TTC549 (cell line): Measurements from ENCODE around the gene CCL22.
"Not testable (repeated sequence)": the region's sequence is repeated elsewhere in the genome, so short reads cannot be mapped to it uniquely, and the experiment has no call there.

Source experiments
- FAIRE-seq: peaks from 2 replicates; lab custom pipeline; 2012; peaks lifted over from hg19 to GRCh38; lab: Jason Lieb, UNC

CCL22 gene

GRCh38 chr16:57358527-57359095 lies at the start of gene CCL22:
Gene CCL22, plus strand, starts transcription at chr16:57358783. Its CDS starts 34 bp downstream, at chr16:57358817.
- FAIRE-seq: no peak

- no peak for FAIRE-seq
Observed at GRCh38 chr16:57310801-57311200, 47.8 kb upstream of the CCL22 start.

- FAIRE-seq: no peak
Observed at GRCh38 chr16:57313509-57313908, 45.1 kb upstream of the CCL22 start.

- no peak for FAIRE-seq
Observed at GRCh38 chr16:57314161-57314785, 44.3 kb upstream of the CCL22 start.

GRCh38 chr16:57315416-57315815 lies 43.2 kb upstream of the CCL22 start:
- no peak for FAIRE-seq

- FAIRE-seq: no peak
Observed at GRCh38 chr16:57316390-57317017, 42.1 kb upstream of the CCL22 start.

- no peak for FAIRE-seq
Observed at GRCh38 chr16:57318240-57318970, 40.2 kb upstream of the CCL22 start.

- no peak for FAIRE-seq
Observed at GRCh38 chr16:57319646-57320045, 38.9 kb upstream of the CCL22 start.

GRCh38 chr16:57324749-57325148 lies 33.8 kb upstream of the CCL22 start:
- no peak for FAIRE-seq

- no peak for FAIRE-seq
Observed at GRCh38 chr16:57325458-57325857, 33.1 kb upstream of the CCL22 start.

GRCh38 chr16:57329718-57330327 lies 28.8 kb upstream of the CCL22 start:
- no peak for FAIRE-seq

- no peak for FAIRE-seq
Observed at GRCh38 chr16:57331355-57331754, 27.2 kb upstream of the CCL22 start.

- no peak for FAIRE-seq
Observed at GRCh38 chr16:57333402-57333801, 25.2 kb upstream of the CCL22 start.

GRCh38 chr16:57335366-57335765 lies 23.2 kb upstream of the CCL22 start:
- FAIRE-seq: no peak

- no peak for FAIRE-seq
Observed at GRCh38 chr16:57341062-57341440, 17.5 kb upstream of the CCL22 start.

GRCh38 chr16:57341441-57342303 lies 16.9 kb upstream of the CCL22 start:
- FAIRE-seq: no peak

GRCh38 chr16:57342606-57343005 lies 16.0 kb upstream of the CCL22 start:
- FAIRE-seq: not testable (repeated sequence)

GRCh38 chr16:57343221-57343620 lies 15.4 kb upstream of the CCL22 start:
- no peak for FAIRE-seq

GRCh38 chr16:57344094-57344493 lies 14.5 kb upstream of the CCL22 start:
- not testable (repeated sequence) for FAIRE-seq

- no peak for FAIRE-seq
Observed at GRCh38 chr16:57345021-57345420, 13.6 kb upstream of the CCL22 start.

- FAIRE-seq: no peak
Observed at GRCh38 chr16:57345666-57346204, 12.8 kb upstream of the CCL22 start.
